HepG2 (cell line): ENCODE measurements around the gene PIAS1. TPM values are rescaled to one million over a fixed set of nuclear protein-coding genes. Genes with fewer than 3 reads are reported as not detected.

Experiments used
- ATAC-seq: fragments of 200-7000 bp; cut with Tn5 transposase; 3 replicates; pipeline ENCODE4 v1.9.1; 2020; ENCODE audit warnings: mild to moderate bottlenecking, moderate library complexity
- BruUV-seq: library from RNA; stranded (reverse); fragments of 400-500 nt; replicated peaks from 2 replicates; lab custom pipeline; 2021; lab: Mats Ljungman, UMichigan
- CTCF ChIA-PET: fragments of 300-600 bp; formaldehyde crosslinking; extraction: SDS; loops from one replicate; lab custom pipeline; 2021; ENCODE audit warnings: low total read pairs, inconsistent platforms, low intra/inter-chr PET ratio; lab: Yijun Ruan, JAX
- POLR2A ChIA-PET: fragments of 350-600 bp; sonication (Branson Sonifier 250); formaldehyde crosslinking; loops from one replicate; lab custom pipeline; 2020; ENCODE audit warnings: antibody characterized with exemption, inconsistent platforms; lab: Yijun Ruan, JAX
- DNase-seq: peaks from one replicate; pipeline ENCODE4 v3.0.0-alpha.2; 2015; ENCODE audit warnings: low spot score
- FAIRE-seq: peaks from 3 replicates; lab custom pipeline; 2011; peaks lifted over from hg19 to GRCh38; lab: Jason Lieb, UNC
- H2AFZ ChIP-seq: one replicate; pipeline ENCODE4 v1.6.1; 2011; ENCODE audit warnings: low read length, inconsistent platforms
- H3K27ac ChIP-seq: fragments of 300-600 bp; 3 replicates; pipeline ENCODE4 v1.8.0; 2011; ENCODE audit warnings: mixed run types, mild to moderate bottlenecking, mixed read lengths, low read length, inconsistent platforms; ENCODE audit not compliant: insufficient read depth; ENCODE audit errors: extremely low read length
- H3K27me3 ChIP-seq, 2 experiments: fragments of 200-600 bp in 1 of 2; 2 replicates in 1 of 2; 3 replicates in 1 of 2; pipeline versions ENCODE4 v1.6.0 to v1.8.0; 2011; ENCODE audit warnings: low read length in 2 of 2, mild to moderate bottlenecking in 2 of 2, moderate library complexity in 2 of 2, inconsistent platforms in 1 of 2; ENCODE audit not compliant: insufficient read depth in 2 of 2, control insufficient read depth in 1 of 2
- H3K36me3 ChIP-seq, 2 experiments: fragments of 200-600 bp in 1 of 2; replicated peaks in 1 of 2; 2 replicates in 1 of 2; 3 replicates in 1 of 2; pipeline versions ENCODE4 v1.5.1 to v1.8.0; 2011; ENCODE audit warnings: low read length in 2 of 2, inconsistent platforms in 1 of 2; ENCODE audit not compliant: insufficient read depth in 2 of 2, control insufficient read depth in 1 of 2
- H3K4me1 ChIP-seq: 2 replicates; pipeline ENCODE4 v1.5.1; 2012; ENCODE audit warnings: low read length, inconsistent platforms; ENCODE audit not compliant: insufficient read depth
- H3K4me2 ChIP-seq: 2 replicates; pipeline ENCODE4 v1.6.0; 2011; ENCODE audit warnings: low read depth, low read length, inconsistent platforms
- H3K4me3 ChIP-seq, 3 experiments: fragments of 200-600 bp in 1 of 3; sonication (generic), shearing (Covaris generic) in 1 of 3; replicated peaks in 1 of 3; 2 replicates each; pipeline ENCODE4 v1.5.1; 2011 to 2016; ENCODE audit warnings: low read length in 3 of 3, inconsistent platforms in 2 of 3, low read depth in 2 of 3, mild to moderate bottlenecking in 2 of 3, control low read depth in 1 of 3, mixed read lengths in 1 of 3; ENCODE audit not compliant: insufficient read depth in 1 of 3
- H3K79me2 ChIP-seq: one replicate; pipeline ENCODE4 v1.6.1; 2011; ENCODE audit warnings: low read length, inconsistent platforms; ENCODE audit not compliant: insufficient read depth
- H3K9ac ChIP-seq: 2 replicates; pipeline ENCODE4 v1.6.0; 2011; ENCODE audit warnings: mild to moderate bottlenecking, low read depth, low read length, inconsistent platforms; ENCODE audit not compliant: insufficient read depth
- H3K9me3 ChIP-seq: 2 replicates; pipeline ENCODE4 v1.5.1; 2012; ENCODE audit warnings: mild to moderate bottlenecking, low read length
- H4K20me1 ChIP-seq: 2 replicates; pipeline ENCODE4 v1.6.0; 2011; ENCODE audit warnings: inconsistent platforms, mild to moderate bottlenecking, low read length, moderate library complexity; ENCODE audit not compliant: insufficient read depth
- AKAP8 ChIP-seq: sonication (generic); formaldehyde crosslinking; IDR thresholded peaks from 2 replicates; pipeline ENCODE4 v1.5.1; 2020; ENCODE audit warnings: mild to moderate bottlenecking, missing genetic modification reagents
- CEBPG ChIP-seq: IDR thresholded peaks from 2 replicates; pipeline ENCODE4 v1.6.1; 2016
- FOXC1 ChIP-seq: sonication (generic); formaldehyde crosslinking; IDR thresholded peaks from 2 replicates; pipeline ENCODE4 v1.8.0; 2022; ENCODE audit warnings: mild to moderate bottlenecking, missing genetic modification reagents, borderline replicate concordance
- HCFC1 ChIP-seq: fragments of 150-350 bp; IDR thresholded peaks from 2 replicates; pipeline ENCODE4 v1.6.1; 2014; ENCODE audit warnings: low read depth, low read length
- KLF16 ChIP-seq, 2 experiments: sonication (generic) in 1 of 2; formaldehyde crosslinking in 1 of 2; IDR thresholded peaks; 2 replicates each; pipeline versions ENCODE4 v1.6.1 to v1.8.0; 2016 to 2023; ENCODE audit warnings: missing genetic modification reagents in 2 of 2, missing compliant biosample characterization in 1 of 2
- MTA3 ChIP-seq: sonication (generic); formaldehyde crosslinking; IDR thresholded peaks from 2 replicates; pipeline ENCODE4 v1.4.0; 2020; ENCODE audit warnings: missing genetic modification reagents
- NR2C2 ChIP-seq: sonication (generic); formaldehyde crosslinking; IDR thresholded peaks from 2 replicates; pipeline ENCODE4 v1.4.0; 2020; ENCODE audit warnings: missing genetic modification reagents, mild to moderate bottlenecking, moderate library complexity, borderline replicate concordance
- SMAD9 ChIP-seq: sonication (generic); formaldehyde crosslinking; IDR thresholded peaks from 2 replicates; pipeline ENCODE4 v1.5.1; 2020; ENCODE audit warnings: mild to moderate bottlenecking, missing genetic modification reagents
- TCF7L2 ChIP-seq: IDR thresholded peaks from 2 replicates; pipeline ENCODE4 v1.6.1; 2011; ENCODE audit warnings: mild to moderate bottlenecking, low read depth, low read length, moderate library complexity
- THYN1 ChIP-seq: sonication (generic); formaldehyde crosslinking; IDR thresholded peaks from 2 replicates; pipeline ENCODE4 v1.8.1; 2023; ENCODE audit warnings: low read depth, mild to moderate bottlenecking, moderate library complexity, missing genetic modification reagents, borderline replicate concordance
- ZFX ChIP-seq: sonication (generic); formaldehyde crosslinking; IDR thresholded peaks from 2 replicates; pipeline ENCODE4 v1.4.0; 2020; ENCODE audit warnings: mild to moderate bottlenecking, low read depth, missing genetic modification reagents, moderate library complexity
- ZNF256 ChIP-seq: sonication (generic); formaldehyde crosslinking; conservative IDR thresholded peaks from 2 replicates; pipeline ENCODE4 v1.4.0; 2020; ENCODE audit warnings: missing genetic modification reagents
- ZNF275 ChIP-seq: sonication (generic); formaldehyde crosslinking; IDR thresholded peaks from 2 replicates; pipeline ENCODE4 v1.8.0; 2022; ENCODE audit warnings: missing genetic modification reagents, mild to moderate bottlenecking, inconsistent platforms, borderline replicate concordance
- ZNF839 ChIP-seq: sonication (generic); formaldehyde crosslinking; IDR thresholded peaks from 2 replicates; pipeline ENCODE4 v1.4.0; 2020; ENCODE audit warnings: missing genetic modification reagents, mild to moderate bottlenecking, borderline replicate concordance
- WGBS: methylation state at CpG from one replicate; pipeline ENCODE4 v1.1.6; 2017; ENCODE audit warnings: low lambda C conversion rate; 5-methylcytosine and 5-hydroxymethylcytosine counted together
- in situ Hi-C: cut with HindIII; loops from 2 replicates; pipeline ENCODE4 v1.10.0; 2017; ENCODE audit warnings: low pct_unique_long_range_greater_than_20kb; ENCODE audit not compliant: extremely low pct_ligation_motif_present
- intact Hi-C: fragments of 100-400 bp; cut with micrococcal nuclease; formaldehyde crosslinking; loops from one replicate; pipeline ENCODE4 v1.10.0; 2022; ENCODE audit not compliant: unreplicated experiment
- polyA plus RNA-seq, 8 experiments: library from polyadenylated mRNA; depleted of rRNA in 3 of 8; stranded (reverse) in 7 of 8; unstranded in 1 of 8; fragments of >200 nt; fragmentation: Illumina TruSeq in 4 of 8; extraction: Trizol in 4 of 8; gene quantifications; 2 replicates each; pipeline versions ENCODE4 v1.2.1 to v1.2.3, GENCODE V29; 2011 to 2016; ENCODE audit warnings: low read depth in 4 of 8, missing spikeins in 1 of 8, mixed read lengths in 1 of 8; ENCODE audit not compliant: insufficient read depth in 1 of 8
- total RNA-seq, 5 experiments: library from RNA; depleted of rRNA; stranded (reverse); fragments of >200 nt; fragmentation: Illumina TruSeq; extraction: Trizol; gene quantifications; 2 replicates each; pipeline ENCODE4 v1.2.3, GENCODE V29; 2016; ENCODE audit warnings: low read depth in 1 of 5
- TF ChIP-seq, protein P1 (sequence below): sonication (generic); formaldehyde crosslinking; IDR thresholded peaks from 2 replicates; pipeline ENCODE4 v1.8.1; 2023; ENCODE audit warnings: mild to moderate bottlenecking, missing genetic modification reagents
- TF ChIP-seq, protein P2 (sequence below): sonication (generic); formaldehyde crosslinking; IDR thresholded peaks from 2 replicates; pipeline ENCODE4 v1.8.0; 2023; ENCODE audit warnings: mild to moderate bottlenecking, missing genetic modification reagents
- TF ChIP-seq, protein P3 (sequence below): sonication (generic); formaldehyde crosslinking; IDR thresholded peaks from 2 replicates; pipeline ENCODE4 v1.8.1; 2023; ENCODE audit warnings: mild to moderate bottlenecking, moderate library complexity, missing genetic modification reagents
- TF ChIP-seq, protein P4 (sequence below): sonication (generic); formaldehyde crosslinking; IDR thresholded peaks from 2 replicates; pipeline ENCODE4 v1.5.0; 2020; ENCODE audit warnings: mild to moderate bottlenecking, missing genetic modification reagents, moderate library complexity

PIAS1 gene
- total and polyA plus RNA-seq, 2 of the 13 experiments (the other 11 are each of a cell fraction or from before 2014, with no cell fraction given), result 20.7 to 33.7 TPM

DNA sequence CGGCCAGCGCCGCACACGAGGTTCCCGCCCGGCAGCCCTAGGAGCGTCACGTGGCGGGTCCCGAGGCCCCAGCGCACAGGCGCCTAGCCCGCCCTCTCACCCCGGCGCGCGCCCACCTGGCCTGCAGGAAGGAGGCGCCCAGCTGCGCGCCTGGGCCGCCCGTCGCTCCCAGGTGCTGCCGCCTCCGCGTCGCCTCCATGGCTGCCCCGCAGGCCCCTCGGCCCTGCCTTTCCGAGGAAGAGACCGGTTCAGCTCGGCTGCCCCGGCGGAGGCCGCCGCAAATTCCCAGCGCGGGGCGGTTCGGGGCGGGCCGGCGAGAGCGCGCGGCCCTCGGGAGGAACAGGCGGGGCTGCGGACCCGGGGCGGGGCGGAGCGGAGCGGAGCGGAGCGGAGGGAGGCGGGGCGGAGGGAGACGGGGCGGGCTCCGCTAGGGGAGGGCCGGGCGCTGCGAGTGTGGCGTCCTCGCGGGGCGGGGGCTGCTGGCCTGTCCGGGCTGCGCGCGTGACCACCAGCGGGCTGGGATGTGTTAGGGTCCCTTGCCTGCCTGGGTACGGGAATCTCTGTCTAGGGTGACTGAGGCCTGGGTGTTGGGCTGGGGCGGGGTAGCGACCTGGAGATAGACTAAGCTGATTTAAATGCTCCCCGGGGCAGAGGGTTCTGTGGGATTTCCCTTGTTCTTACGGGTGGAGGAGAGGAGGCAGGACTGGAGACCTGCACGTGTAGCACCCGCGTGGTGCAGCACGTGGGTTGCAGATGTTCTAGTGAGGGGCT is 175.5 kb downstream of the PIAS1 start, which contains the start of gene CLN6:
Gene CLN6, minus strand, starts transcription at position 343 of the 771 bp plus-strand sequence. Its CDS starts 144 bp downstream, at position 199.
- BruUV-seq, result no TSS peak
- Histone ChIP-seq H2AFZ (peak within 1 kb of the TSS; percentile 44), H4K20me1 (no peaks in the 10 kb centered on the region; the same call in 1 of the 2 replicates), H3K4me1 (peaks cover 75% of the 10 kb centered on the region), H3K27ac (peak within 1 kb of the TSS; percentile 89), H3K27me3 (peaks cover 0 to 7% of the 10 kb centered on the region in 2 experiments; a peak in 1 of 5 replicates), H3K4me3 (peak within 1 kb of the TSS; percentile 60 to 82 (median 78)), H3K4me2 (peak within 1 kb of the TSS; percentile 100), H3K36me3 (peaks cover 0 to 4% of the 10 kb centered on the region in 2 experiments; a peak in 1 of 5 replicates), H3K9ac (peak within 1 kb of the TSS; percentile 81), H3K9me3 (no peaks in the 10 kb centered on the region), H3K79me2 (peaks cover 34% of the 10 kb centered on the region)
- CTCF ChIA-PET, result no interaction called here
- FAIRE-seq, result no peak
- peak; percentile 82 for ATAC-seq
- 0% methylated on average over 4 of the region's 82 CpGs for WGBS
- peak; percentile 59 for DNase-seq
- intact Hi-C loops (loop anchor here (5.0 kb wide), 1 partner anchor 48 kb away; the partner anchor contains the start of gene FEM1B), in situ Hi-C loops (no loop called here)
- POLR2A ChIA-PET, result interaction anchor here (3.6 kb wide), 1 partner anchor 48 kb away, joined by 18 read pairs; the partner anchor contains the start of gene FEM1B
- TF ChIP-seq KLF16 (CRISPR knock-in tag; IDR thresholded peaks at IDR 0.05) (peak in 1 of 2 experiments; percentile 20; a peak in 1 of 4 replicates), MTA3 (CRISPR knock-in tag) (no peak), SMAD9 (CRISPR knock-in tag) (no peak), ZNF275 (CRISPR knock-in tag) (no peak), AKAP8 (CRISPR knock-in tag) (peak; percentile 71; the same call in 1 of the 2 replicates), NR2C2 (peak; percentile 76), ZFX (CRISPR knock-in tag) (peak; percentile 96), ZNF839 (no peak), CEBPG (CRISPR knock-in tag) (no peak), ZNF256 (CRISPR knock-in tag) (no peak), THYN1 (no peak), FOXC1 (CRISPR knock-in tag) (no peak), HCFC1 (no peak), TCF7L2 (no peak)
- TF ChIP-seq, protein P1, sequence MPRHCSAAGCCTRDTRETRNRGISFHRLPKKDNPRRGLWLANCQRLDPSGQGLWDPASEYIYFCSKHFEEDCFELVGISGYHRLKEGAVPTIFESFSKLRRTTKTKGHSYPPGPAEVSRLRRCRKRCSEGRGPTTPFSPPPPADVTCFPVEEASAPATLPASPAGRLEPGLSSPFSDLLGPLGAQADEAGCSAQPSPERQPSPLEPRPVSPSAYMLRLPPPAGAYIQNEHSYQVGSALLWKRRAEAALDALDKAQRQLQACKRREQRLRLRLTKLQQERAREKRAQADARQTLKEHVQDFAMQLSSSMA (CRISPR knock-in tag), result no peak
- TF ChIP-seq, protein P2, sequence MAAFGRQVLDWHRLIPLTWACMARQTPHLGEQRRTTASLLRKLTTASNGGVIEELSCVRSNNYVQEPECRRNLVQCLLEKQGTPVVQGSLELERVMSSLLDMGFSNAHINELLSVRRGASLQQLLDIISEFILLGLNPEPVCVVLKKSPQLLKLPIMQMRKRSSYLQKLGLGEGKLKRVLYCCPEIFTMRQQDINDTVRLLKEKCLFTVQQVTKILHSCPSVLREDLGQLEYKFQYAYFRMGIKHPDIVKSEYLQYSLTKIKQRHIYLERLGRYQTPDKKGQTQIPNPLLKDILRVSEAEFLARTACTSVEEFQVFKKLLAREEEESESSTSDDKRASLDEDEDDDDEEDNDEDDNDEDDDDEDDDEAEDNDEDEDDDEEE, result no peak; the same call in 1 of the 2 replicates
- TF ChIP-seq, protein P3, sequence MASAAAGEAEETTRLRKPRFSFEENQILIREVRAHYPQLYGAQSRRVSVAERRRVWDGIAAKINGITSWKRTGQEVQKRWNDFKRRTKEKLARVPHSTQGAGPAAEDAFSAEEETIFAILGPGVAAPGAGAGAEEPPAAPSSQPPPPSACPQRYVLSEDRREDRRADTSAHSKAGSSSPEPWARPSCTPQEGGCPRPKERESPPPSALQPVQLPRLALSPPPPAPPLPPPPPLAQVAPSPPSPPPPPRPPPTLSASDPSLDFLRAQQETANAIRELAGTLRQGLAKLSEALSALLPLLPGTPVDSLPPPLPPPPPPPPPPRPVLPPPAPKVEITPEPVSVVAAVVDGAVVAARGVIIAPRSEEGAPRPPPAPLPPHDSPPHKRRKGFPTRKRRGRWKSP (CRISPR knock-in tag), result no peak
- TF ChIP-seq, protein P4, sequence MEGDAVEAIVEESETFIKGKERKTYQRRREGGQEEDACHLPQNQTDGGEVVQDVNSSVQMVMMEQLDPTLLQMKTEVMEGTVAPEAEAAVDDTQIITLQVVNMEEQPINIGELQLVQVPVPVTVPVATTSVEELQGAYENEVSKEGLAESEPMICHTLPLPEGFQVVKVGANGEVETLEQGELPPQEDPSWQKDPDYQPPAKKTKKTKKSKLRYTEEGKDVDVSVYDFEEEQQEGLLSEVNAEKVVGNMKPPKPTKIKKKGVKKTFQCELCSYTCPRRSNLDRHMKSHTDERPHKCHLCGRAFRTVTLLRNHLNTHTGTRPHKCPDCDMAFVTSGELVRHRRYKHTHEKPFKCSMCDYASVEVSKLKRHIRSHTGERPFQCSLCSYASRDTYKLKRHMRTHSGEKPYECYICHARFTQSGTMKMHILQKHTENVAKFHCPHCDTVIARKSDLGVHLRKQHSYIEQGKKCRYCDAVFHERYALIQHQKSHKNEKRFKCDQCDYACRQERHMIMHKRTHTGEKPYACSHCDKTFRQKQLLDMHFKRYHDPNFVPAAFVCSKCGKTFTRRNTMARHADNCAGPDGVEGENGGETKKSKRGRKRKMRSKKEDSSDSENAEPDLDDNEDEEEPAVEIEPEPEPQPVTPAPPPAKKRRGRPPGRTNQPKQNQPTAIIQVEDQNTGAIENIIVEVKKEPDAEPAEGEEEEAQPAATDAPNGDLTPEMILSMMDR (CRISPR knock-in tag), result no peak; the same call in 1 of the 2 replicates
